Panc1 (cell line): ENCODE results near the gene KIF12.

Experiments used
- CTCF ChIP-seq: fragments of 450-650 bp; IDR thresholded peaks from 2 replicates; pipeline ENCODE4 v1.5.1; 2017; ENCODE audit warnings: mild to moderate bottlenecking
- TCF7L2 ChIP-seq: IDR thresholded peaks from 2 replicates; pipeline ENCODE4 v1.6.1; 2011; ENCODE audit warnings: mild to moderate bottlenecking, low read depth, low read length, inconsistent platforms

GRCh38 chr9:114112325-114112724, 13.2 kb upstream of the KIF12 start:
- TF ChIP-seq CTCF (no peak), TCF7L2 (no peak)
